GM18858 (cell line): ENCODE measurements around the gene CRACR2A.

Experiments
- ATAC-seq: cut with Tn5 transposase; IDR thresholded peaks from one replicate; pipeline ENCODE4 v1.9.1; 2021; ENCODE audit not compliant: unreplicated experiment

The CRACR2A gene

DNA sequence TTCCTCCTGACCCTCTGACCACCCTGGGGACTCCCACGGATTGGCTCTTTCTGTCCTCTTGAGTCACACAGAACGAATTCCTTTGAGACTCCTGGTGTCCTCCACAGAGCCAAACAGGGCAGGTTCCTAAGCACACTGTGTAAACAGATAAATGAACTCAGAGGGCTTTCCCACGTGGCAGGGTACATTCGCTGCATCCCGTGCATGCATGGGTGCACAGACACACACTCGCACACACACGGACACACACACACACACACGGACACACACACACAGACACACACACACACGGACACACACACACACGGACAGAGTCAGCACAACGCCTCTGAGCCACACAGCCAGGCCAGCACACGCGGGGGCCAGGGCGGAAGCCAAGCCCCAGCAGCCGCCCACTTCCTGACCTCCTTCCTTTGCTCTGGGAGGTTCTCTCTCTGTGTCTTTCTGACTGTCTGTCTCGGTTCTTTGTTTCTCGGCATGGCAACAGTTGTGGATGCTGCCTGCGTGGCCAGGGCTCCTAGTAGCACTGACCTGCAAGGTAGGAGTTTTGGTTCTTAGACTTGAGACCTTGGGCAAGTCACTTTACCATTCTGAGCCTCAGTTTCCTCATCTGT is 706 bp downstream of the CRACR2A start:
- ATAC-seq, result peak; percentile 59

DNA sequence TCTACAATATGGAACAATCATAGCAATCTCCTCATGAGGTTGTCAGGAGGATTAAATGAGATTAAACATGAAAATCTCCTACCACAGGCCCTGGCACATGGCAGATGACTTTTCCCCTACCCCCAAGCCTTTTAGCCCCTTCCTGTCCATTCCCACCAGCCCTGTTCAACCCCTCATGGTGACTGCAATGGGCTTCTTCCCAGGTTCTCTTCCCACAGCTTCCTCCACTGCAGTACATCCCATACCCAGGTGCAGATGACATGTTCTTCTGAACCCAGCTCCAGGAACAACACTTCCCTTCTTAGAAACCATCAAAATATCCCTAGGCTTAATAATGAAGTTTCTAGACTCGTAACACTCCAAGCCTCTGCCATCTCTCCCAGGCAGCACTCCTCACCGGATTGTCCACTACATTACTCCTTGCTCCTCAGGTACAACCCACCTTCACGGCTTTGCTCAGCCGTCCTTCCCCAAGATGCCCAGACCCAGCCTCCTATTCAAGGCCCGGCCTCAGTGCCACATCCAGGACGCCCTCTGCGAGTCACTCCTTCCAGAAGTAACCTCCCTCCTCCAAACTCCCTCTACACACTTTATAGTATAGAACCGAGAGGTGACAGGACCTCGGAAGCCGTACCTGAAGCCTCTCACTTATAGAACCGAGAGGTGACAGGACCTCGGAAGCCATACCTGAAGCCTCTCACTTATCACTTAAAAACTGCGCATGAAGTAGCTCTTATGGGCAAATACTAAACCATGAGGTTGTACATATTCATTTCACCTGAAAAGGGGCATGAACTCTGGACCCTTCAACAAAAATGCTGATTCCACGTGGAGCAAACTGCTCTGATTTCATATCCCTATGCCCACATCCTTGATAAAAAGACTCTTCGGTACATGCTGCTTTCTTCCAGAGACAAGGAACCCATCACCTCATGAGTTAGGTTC is 1.5 kb downstream of the CRACR2A start:
- no peak for ATAC-seq

DNA sequence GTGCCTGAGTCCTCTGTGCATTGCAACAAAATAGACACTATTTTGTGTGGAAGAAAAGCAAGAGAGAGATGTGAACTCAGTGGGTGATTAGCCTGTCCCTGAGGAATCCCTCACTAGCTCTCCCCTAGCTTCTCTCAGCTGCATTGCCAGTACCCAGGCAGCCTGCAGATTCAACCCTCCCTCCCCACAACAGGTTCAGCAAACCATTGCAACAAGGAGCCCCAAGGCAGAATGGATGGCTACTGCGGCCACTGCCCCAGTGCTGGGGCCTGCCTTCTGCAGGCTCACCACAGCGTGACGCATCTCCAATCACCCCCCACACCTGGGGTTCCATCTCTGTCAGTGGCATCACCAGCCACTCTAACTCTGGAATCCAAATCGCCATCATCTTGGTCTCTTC is 2.3 kb downstream of the CRACR2A start:
- no peak for ATAC-seq

DNA sequence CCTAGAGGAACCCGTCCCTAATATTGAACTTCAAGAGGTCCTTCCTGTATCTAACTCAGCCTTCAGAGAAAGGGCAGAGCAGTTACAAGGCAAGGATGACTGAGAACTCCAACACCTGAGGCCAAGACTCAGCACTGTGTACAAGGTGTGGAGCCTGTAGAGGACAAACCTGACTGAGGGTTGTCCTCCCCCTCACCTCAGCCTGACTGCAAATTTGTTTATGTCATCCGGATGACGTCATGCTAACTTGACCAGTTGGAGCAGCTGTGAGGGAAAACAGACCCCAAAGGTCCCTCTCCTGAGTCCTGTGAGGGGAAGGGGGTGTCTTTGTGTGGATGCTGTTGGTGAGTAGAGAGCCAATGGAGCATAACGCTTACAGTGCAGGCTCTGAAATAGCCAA is 4.3 kb downstream of the CRACR2A start:
- no peak for ATAC-seq

DNA sequence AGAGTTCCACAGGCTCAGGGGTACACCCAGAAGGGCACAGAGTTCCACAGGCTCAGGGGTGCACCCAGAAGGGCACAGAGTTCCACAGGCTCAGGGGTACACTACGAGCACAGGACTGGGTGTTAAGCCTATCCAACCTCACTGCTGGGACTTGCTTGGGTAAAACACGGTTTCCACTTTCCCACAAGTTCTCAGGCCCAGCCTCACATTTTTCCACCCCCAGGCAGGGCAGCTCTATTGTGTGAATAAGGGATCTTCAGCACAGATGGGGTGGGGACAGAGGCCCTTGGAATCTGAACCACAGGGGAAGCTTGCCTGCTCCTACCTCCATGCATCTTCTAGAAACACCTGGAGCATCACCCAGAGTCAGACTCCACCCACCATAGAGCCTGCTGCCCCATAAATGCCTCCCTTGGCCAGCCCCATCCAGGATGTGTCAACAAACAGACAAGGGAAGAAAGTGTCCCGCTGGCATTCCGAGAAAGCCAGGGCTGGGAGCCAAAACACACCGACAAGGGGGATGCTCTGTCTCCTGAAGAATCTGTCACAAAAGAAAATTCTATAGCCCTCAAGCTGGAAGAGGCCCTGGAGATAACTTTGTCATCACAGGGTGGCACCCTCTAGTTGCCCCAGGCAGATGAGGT is 4.8 kb downstream of the CRACR2A start:
- ATAC-seq, result no peak

DNA sequence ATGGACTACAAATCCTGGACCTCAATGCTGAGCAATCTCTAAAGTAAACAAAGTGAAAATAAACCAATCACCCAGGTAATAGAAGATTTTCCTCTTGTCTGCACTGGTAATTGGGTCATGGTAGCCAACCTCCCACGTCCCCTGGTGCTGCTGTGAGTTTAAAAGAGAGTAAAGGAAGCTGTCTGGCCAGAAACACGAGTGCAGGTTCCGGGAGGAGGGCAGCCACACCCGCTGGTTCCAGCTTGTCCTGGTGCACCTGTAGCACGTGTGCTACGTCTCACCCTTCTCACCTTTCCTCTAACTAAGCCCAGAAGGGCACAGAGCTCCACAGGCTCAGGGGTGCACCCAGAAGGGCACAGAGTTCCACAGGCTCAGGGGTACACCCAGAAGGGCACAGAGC is 5.4 kb downstream of the CRACR2A start:
- no peak for ATAC-seq

DNA sequence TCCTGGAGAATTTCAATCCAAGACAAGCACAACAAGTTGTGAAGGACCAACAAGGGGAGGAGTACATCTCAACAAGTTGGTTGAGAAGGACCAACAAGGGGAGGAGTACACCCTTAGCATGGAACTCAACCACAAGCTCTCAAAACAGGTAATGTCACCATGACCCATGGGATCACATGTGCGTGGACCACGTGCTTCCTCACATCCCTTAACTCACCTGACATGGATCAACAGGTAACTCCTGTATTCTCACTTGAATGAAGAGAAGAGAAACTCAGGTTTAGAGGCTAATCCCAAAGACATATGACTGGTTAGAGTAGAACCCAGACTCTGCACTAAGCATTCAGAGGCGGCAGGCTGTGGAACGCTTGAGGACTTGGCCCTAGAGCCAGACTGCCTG is 6.2 kb downstream of the CRACR2A start:
- no peak for ATAC-seq

DNA sequence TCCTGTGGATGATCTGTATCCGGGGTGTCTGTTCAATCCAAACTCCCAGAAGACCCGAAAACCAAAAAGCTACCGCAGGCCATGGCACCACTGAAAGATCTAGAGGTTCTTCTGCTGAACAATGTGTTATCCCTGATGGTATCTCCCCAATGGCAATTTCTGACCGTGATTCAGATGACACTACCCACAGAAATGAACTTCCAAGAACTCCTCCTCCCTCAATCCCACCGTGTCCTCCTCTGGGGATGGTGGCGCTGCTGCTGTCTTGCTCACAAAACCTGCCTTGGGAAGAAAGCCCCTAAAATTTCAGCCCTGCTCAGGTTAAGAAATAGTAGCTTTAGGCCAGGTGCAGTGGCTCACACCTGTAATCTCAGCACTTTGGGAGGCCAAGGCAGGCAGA is 7.8 kb downstream of the CRACR2A start:
- no peak for ATAC-seq

DNA sequence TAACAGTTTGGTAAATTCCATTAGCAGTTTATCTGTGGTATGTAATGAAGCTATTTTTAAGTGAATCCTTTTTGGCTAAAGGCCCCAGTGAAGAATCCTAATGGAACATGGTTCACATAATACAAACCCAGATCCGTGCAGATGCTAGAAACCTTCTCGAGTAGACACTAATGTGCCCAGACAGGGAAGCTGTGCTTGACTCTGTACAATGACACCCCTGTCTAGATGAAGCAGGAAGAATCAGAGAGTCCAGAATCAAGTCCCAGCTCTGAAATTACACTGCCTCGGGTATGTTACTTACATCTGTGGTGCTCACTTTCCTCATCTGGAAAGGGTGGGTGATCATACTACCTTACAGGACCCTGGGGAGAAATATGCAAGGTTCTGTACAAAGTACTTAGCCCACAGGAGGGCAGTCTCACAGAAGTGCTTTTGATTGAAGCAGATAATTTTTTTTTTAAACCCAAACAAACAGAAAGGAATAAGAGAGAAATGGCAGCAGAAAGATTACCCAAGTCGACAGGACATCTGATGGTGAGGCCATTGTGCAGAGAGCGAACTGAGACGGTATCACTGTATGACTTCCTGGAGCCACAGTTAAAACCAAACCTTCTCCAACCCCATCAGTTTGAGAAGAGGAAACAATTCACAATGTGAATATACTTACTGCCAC is 8.5 kb downstream of the CRACR2A start:
- no peak for ATAC-seq

DNA sequence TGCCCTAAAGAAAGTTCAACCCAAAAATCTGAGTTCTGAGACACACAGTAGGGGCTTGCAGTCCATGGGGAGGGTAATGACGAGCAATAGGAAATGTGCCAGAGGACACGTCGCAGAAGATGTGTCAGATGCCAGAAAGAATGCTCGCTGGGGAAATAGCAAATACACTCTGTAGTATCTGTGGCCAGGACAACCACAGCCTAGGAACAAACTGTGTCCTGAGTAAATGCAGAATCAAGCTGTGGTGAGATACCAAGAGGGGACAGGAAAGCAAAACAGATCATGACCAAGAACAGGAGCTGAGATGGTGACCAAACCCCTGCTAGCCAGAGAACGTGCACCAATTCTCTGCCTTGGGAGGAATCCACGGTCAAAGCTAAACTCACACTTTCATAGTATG is 9.1 kb downstream of the CRACR2A start:
- no peak for ATAC-seq

DNA sequence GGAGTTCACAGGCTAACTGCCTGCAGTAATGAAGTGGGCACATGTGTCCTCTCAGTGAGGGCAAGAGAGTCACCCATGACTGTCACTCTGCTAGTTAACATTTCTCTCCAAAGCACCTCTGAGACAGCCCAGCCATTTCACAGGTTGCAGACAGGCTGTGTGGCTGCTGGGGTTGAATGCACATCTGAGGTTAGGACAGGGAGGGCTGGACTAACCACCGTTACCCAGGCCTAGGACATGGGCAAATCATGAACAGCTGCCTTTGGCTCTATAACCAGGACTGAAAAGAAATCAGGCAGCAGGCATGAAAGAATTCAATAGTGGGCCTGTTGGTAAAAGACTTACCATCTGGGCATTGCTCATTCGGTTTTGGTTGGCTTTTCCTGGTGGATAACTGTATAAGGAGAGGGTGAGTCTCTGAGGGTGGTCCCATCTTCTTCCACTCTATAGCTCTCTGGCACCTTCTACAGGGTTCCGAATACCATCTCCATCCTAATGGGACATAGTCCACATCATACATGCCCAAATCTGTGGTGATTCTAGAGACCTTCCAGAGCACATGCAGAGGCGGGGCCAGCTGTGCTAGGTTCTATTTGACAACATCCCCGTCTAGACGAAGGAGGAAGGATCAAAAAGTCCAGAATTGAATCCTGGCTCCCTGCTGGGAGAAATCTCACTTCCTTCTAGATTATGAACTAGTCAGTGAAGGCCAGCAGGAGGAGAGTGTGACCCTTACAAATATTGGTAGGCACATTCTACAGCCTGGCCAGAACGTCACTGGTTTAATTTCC is 10.8 kb downstream of the CRACR2A start:
- no peak for ATAC-seq

DNA sequence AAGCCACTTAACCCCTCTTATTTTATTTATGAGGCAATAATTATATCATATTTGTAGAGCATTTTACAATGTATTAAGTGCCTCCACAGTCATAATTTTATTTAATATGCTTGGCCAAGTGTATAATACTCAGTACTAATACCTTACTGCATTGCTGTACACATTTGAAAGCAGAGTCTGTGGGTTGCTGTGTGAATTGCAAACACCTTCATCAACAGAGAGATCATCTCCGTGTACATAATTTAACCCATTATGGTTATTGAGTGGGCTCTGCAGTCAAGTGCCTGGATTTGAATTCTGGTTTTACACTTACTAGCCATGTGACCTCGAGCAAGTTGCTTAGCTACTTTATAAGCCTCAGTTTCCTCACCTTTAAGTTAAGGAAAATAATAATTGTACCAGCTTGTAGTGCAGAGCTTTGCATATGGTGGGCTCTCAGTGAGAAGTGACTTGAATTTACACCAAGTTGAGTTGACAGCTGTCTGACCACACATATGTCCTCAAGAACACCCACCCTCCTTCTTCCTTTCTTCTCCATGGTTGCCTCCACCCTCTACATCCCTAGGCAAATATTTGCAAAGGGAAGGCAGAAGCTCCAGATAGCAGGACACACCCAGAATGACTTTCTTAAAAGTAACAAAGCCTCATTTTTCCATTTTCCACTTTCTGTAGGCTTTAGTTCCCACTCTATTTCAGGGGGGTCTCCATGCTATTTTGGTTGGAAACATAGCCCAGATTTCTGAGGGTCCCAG is 12.3 kb downstream of the CRACR2A start:
- no peak for ATAC-seq

DNA sequence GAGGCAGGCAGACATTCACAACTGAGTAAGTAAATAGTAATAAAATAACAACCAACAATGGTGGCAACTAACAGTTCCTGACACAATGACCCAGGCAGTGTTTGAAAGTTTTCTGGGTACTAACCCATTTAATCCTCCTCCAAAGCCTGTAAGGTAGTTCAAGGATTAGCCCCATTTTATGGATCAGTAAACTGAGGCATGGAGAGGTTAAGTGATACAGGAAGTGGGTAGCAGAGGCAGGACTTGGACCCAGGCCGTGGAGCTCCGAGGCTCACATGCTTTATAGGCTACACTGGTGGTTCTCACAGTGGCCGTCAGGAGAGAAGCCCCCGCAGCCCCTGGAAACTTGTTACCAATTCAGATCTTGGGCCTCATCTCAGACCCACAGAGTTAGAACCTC is 17.5 kb downstream of the CRACR2A start:
- ATAC-seq, result no peak

DNA sequence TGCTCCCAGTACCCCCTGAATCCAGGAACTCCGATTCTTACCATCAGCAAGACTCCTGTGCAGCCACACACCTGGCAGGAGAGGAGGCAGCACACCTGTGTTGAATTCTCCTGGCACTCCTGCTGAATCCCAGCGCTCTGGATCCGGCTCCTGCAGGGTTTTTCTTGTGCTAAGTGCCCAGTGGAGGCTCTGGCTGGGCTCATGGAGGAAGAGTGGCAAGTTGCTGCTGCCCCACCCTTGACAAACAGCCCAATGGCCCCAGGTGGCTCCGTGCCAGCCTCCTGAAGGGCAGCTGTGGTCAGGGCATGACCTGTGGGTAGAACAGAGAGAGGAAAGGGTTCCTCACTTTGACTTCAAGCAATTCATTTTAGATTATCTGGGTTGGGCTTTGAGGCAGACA is 20.0 kb downstream of the CRACR2A start:
- ATAC-seq, result no peak

DNA sequence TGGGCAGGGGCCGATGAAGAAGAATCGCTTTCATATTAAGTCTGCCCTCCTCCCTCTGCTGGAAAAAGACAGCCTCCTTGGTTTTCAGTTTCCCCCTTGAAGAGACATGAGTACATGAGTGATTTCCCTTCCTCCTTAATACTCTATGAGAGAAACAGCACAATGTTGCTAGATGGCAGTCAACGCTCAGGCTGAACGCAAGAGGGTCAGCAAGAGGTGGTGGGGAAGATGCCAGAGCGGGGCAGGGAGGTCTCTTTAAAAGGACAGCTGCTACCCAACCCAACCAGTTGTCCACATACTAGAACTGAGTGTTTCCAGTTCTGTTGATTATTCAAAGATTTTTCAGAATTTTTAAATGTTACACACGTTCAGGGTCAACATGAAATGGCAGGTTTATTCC is 22.8 kb downstream of the CRACR2A start:
- no peak for ATAC-seq

DNA sequence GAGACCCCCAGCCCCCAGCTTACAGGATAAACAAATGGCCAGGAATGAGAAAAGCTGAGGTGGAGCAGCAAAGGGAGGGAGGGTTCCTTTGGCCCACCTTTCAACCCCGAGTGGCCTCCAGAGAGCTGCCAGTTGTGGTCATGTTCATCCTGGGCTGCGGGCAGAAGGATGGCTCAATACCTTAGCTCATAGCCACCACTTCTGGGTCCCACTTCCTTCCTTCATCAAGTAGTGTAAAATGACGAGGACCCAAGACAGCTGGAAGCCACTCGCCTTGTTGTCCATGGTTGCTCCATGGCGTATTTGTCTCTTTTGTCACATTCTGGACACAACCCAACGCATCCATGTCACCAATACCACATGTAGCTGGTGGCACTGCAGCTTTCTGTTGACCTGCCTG is 24.2 kb downstream of the CRACR2A start:
- ATAC-seq, result no peak

DNA sequence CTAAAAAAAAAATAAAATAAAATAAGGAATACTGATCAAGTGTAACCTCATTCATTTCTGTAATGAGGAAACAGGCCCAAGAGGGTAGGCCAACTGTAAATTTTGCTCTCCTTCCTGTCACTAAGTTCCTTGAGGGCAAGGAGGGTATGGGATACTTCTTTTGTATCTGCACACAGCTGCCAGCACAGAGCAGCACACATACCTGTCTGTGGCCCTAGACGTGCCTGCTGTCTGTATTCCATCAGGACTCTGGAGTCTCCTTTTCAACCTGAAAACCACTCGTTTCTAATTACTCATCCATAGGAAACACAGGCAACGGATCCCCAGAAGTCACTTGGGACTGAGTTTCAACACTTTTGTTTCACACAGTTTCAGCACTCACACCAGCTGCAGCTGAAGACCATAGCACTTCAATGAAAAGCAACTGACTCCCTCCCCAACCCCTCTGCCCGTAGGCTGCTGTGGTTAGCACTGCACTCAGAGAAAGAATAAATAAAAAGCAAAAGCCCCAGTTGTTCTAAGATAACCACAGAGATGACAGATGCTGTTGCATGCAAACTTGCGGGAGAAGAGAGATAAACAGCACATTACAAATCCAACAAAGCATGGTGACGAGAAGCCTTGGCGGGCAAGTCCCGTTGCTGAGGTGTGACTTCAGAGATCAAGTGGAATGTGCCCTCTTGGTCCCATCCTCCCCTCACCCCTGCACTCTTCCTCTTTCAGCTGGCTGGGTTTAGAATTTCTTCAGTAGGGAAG is 24.9 kb downstream of the CRACR2A start:
- ATAC-seq, result peak; percentile 94

DNA sequence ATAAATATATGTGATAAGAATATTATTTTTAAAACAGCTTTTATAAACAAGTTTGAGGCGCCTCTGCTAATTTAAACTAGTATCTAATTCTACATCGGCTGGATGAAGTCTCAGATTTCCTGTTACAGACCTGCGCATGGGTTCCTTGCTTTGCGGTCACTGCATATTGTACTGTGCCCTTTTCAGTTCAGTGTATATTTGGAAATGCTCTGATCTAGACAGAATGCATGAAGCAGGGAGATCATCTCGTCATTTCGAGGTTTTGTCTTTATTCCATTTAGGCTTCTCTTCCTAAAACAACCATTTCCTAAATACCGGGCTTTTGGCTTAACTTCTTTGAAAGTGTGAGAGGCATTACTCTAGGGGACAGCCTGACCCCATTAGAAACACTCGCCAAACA is 25.6 kb downstream of the CRACR2A start:
- no peak for ATAC-seq

DNA sequence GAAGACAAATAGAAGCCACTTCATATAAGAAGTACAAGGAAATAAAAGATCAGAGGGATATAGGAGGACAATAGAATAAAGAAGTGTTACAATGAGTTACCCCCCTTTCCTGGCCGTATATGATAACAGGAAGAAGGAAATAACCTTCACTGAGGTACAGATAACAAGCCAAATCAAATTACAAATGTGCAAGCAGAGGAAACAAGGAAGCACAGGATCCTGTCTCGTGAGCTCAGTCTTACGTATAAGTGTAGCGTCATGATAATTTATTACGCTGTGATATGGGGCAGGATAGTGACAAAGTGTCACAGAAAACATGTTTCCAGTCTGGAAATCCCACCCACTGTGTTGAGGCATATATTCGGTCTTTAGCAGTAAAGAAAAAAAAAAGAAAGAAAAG is 26.5 kb downstream of the CRACR2A start:
- no peak for ATAC-seq
